ENCODE data around the gene ACYP1. TPM values are rescaled to one million over a fixed set of nuclear protein-coding genes. Genes with fewer than 3 reads are reported as not detected.

The ACYP1 gene
- polyA plus RNA-seq, 3 donors = 2.8 to 11.8 (median 4.3) TPM

- Mint-ChIP-seq H3K27me3 (ENCODE audit: low read depth in 3 of 3) (no peaks in the 10 kb centered on the region), H3K27ac (no peak overlapping the region), H3K4me3 (no peak overlapping the region), H3K4me1 (peaks cover 36% of the 10 kb centered on the region), H3K36me3 (peaks cover 10 to 19% of the 10 kb centered on the region in 2 donors), H3K9me3 (no peaks in the 10 kb centered on the region)
- Histone ChIP-seq H3K9me3 (replicated peaks in 1 of 2; ENCODE audit: control insufficient read depth in 1 of 2, insufficient read depth in 1 of 2, low read length in 2 of 2) (no peaks in the 10 kb centered on the region), H3K27me3 (ENCODE audit: control insufficient read depth in 2 of 2, insufficient read depth in 2 of 2, low read length in 2 of 2) (no peaks in the 10 kb centered on the region), H3K36me3 (replicated peaks in 1 of 2; ENCODE audit: control insufficient read depth in 1 of 2, insufficient read depth in 2 of 2, low read length in 2 of 2) (peaks cover 1 to 4% of the 10 kb centered on the region in 2 donors), H3K79me2 (ENCODE audit: insufficient read depth, low read length) (peaks cover 20% of the 10 kb centered on the region), H3K4me2 (replicated peaks; ENCODE audit: extremely low read depth, low read length, poor library complexity, severe bottlenecking) (no peak overlapping the region), H2AFZ (ENCODE audit: insufficient read depth, low read depth, low read length, poor library complexity, severe bottlenecking) (no peak overlapping the region), H4K20me1 (ENCODE audit: insufficient read depth, low read length) (no peaks in the 10 kb centered on the region), H3K4me1 (ENCODE audit: control insufficient read depth in 1 of 2, insufficient read depth in 2 of 2, low read length in 2 of 2) (peaks cover 29 to 33% of the 10 kb centered on the region in 2 donors), H3K27ac (ENCODE audit: low read depth in 1 of 2, low read length in 2 of 2) (no peak overlapping the region), H3K4me3 (replicated peaks in 1 of 3; ENCODE audit: low read depth in 2 of 3, low read length in 3 of 3) (no peak overlapping the region), H3K9ac (ENCODE audit: insufficient read depth, low read length, poor library complexity, severe bottlenecking) (no peak overlapping the region)
- WGBS (ENCODE audit: insufficient coverage) = 100% methylated on average over 1 of the region's 2 CpGs
- DNase-seq = no peak
- intact Hi-C loops (cut with micrococcal nuclease) = no loop called here
- TF ChIP-seq CTCF (IDR thresholded peaks at IDR 0.05) = no peak
Observed at GRCh38 chr14:75048101-75048500, 15.7 kb downstream of the ACYP1 start.

GRCh38 chr14:75047506-75047905 lies 16.3 kb downstream of the ACYP1 start:
- no peak overlapping the region for H3K4me3 Mint-ChIP-seq
- Histone ChIP-seq H3K36me3 (replicated peaks in 1 of 2; ENCODE audit: control insufficient read depth in 1 of 2, insufficient read depth in 2 of 2, low read length in 2 of 2) (peaks cover 5 to 10% of the 10 kb centered on the region in 2 donors), H3K4me1 (ENCODE audit: control insufficient read depth in 1 of 2, insufficient read depth in 2 of 2, low read length in 2 of 2) (peaks cover 29 to 33% of the 10 kb centered on the region in 2 donors), H3K79me2 (ENCODE audit: insufficient read depth, low read length) (peaks cover 20% of the 10 kb centered on the region), H3K9ac (ENCODE audit: insufficient read depth, low read length, poor library complexity, severe bottlenecking) (no peak overlapping the region), H3K27me3 (ENCODE audit: control insufficient read depth in 2 of 2, insufficient read depth in 2 of 2, low read length in 2 of 2) (no peaks in the 10 kb centered on the region), H3K4me2 (replicated peaks; ENCODE audit: extremely low read depth, low read length, poor library complexity, severe bottlenecking) (no peak overlapping the region), H3K27ac (ENCODE audit: low read depth in 1 of 2, low read length in 2 of 2) (no peak overlapping the region), H3K9me3 (replicated peaks in 1 of 2; ENCODE audit: control insufficient read depth in 1 of 2, insufficient read depth in 1 of 2, low read length in 2 of 2) (no peaks in the 10 kb centered on the region), H3K4me3 (replicated peaks in 1 of 3; ENCODE audit: low read depth in 2 of 3, low read length in 3 of 3) (no peak overlapping the region), H4K20me1 (ENCODE audit: insufficient read depth, low read length) (no peaks in the 10 kb centered on the region), H2AFZ (ENCODE audit: insufficient read depth, low read depth, low read length, poor library complexity, severe bottlenecking) (no peak overlapping the region)
- peaks cover 11 to 19% of the 10 kb centered on the region in 2 donors for H3K36me3 Mint-ChIP-seq
- whole genome bisulfite sequencing (ENCODE audit: insufficient coverage) = 100% methylated on average over 2 of the region's 4 CpGs
- H3K27me3 Mint-ChIP-seq (ENCODE audit: low read depth in 3 of 3) = no peaks in the 10 kb centered on the region
- TF ChIP-seq CTCF (IDR thresholded peaks at IDR 0.05) = no peak
- DNase-seq = no peak
- H3K9me3 Mint-ChIP-seq = no peaks in the 10 kb centered on the region
- H3K4me1 Mint-ChIP-seq = peaks cover 36% of the 10 kb centered on the region
- H3K27ac Mint-ChIP-seq = no peak overlapping the region
- intact Hi-C loops (cut with micrococcal nuclease) = no loop called here
